ENCODE results near the gene PPDPF. TPM values are rescaled to one million over a fixed set of nuclear protein-coding genes. Genes with fewer than 3 reads are reported as not detected.

PPDPF gene
- 26.3 and 42.6 TPM in 2 replicates for total RNA-seq

GRCh38 chr20:63520504-63520933, at the start of gene PPDPF:
PPDPF (plus strand) TSS chr20:63520765; CDS start chr20:63521309, 544 bp downstream.

DNA sequence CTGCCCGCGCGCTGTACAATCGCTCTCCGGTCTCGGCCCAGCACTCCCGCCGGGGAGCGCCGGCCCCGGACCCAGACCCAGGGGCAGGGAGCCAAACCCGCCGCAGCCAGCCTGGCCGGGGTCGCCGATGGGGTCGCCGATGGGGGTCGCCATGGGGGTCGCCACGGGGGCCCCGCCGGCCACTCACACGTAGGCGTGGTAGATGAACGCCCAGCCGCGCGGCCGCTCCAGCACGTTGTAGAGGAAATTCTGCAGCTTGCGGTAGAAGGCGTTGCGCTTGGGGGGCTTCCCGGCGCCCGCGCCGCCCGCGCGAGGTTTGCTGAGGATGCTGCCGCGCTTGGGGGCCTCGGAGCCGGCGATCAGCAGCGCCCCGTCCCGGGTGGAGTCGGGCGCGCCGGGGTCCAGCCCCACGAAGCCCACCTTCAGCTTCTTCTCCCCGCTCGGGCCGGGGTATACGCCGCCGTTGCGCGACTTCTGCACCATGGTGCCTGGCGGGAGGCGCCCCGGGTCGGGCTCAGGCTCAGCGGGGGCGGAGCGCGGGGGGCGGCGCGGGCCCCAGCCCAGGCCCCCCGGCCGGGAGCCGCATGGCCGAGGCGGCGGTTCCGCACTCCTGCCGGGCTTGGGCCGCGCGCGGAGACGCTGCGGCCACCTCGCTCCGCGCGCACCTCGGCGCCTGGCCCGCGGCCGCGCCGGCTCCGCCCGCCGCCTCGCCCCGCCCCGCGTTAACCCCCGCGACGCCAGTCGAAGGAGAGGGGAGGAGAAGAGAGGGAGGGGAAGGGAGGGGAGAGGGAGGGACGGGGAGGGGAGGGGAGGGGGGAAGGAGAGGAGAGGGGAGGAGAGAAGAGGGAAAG, 48.4 kb upstream of the PPDPF start, which contains the start of gene KCNQ2:
TSS of gene KCNQ2 (minus strand) at position 675 of the 851 bp plus-strand sequence. CDS start at position 483, 192 bp downstream.

GRCh38 chr20:63498960-63499337, 21.6 kb upstream of the PPDPF start, which contains the start of gene EEF1A2:
EEF1A2 (minus strand) TSS chr20:63499083; CDS start chr20:63497763, 1,320 bp downstream.

GRCh38 chr20:63536997-63537524, 16.5 kb downstream of the PPDPF start, which contains the start of gene PTK6:
PTK6 (minus strand) TSS chr20:63537376; CDS start chr20:63537314, 62 bp downstream.

DNA sequence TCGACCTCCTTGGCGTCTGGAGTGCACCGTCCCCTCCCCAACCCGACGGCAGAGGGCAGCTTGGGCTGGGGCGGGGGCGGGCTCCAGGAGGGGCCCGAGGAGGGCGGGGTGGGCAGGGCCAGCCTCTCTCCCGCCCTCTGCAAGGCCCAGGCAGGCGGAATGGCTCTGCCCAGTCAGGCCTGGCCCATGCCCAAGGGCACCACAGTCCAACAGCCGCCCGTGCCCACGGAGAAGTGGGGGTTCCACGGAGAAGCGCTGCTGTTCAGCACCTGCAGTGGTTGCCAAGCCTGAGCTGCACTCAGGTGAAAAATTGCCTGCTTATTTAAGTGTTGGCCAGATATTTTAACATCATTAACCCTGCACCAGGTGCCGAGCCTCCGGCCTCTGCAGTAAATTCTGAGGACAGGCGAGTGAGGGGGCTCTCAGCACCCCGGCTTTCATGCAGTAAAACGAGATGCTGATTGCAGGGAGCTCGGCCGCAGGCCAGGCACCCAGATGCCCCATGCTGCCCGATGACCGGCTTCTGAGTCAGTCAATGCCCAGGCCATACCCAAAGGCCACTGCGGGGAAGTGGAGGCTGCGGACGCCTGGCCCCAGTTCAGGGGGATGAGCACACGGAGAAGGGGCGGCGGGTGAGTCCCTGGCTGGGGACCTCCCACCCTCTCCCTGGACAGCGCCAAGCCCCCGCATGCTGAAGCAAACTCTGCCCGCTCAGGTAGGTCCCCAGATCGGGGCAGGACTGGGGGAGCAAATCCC, 27.3 kb downstream of the PPDPF start, which contains the start of gene SRMS:
TSS of gene SRMS (minus strand) at position 25 of the 756 bp plus-strand sequence. CDS start 286 bp downstream, outside the sequence.

GRCh38 chr20:63553933-63554290, 33.3 kb downstream of the PPDPF start, which contains the start of gene FNDC11:
FNDC11 (plus strand) TSS chr20:63554159; CDS start chr20:63555664, 1,505 bp downstream.

Other genes starting within 250 kb of the PPDPF start
- 71.6 and 77.8 TPM in 2 replicates for gene ARFGAP1, start 248.0 kb upstream of the PPDPF start, total RNA-seq
- under 0.01 TPM in 1 of 2 replicates, not detected in the other for gene COL20A1, start 227.6 kb upstream of the PPDPF start, total RNA-seq
- gene CHRNA4, start 159.4 kb upstream of the PPDPF start, total RNA-seq = not detected in 2 replicates
- 0.19 TPM in 1 of 2 replicates, not detected in the other for gene KCNQ2, start 48.1 kb upstream of the PPDPF start, total RNA-seq
- 0.38 and 5.4 TPM in 2 replicates for gene EEF1A2, start 21.7 kb upstream of the PPDPF start, total RNA-seq
- under 0.01 TPM in 1 of 2 replicates, not detected in the other for gene PTK6, start 16.6 kb downstream of the PPDPF start, total RNA-seq
- gene SRMS, start 27.0 kb downstream of the PPDPF start, total RNA-seq = not detected in 2 replicates
- 0.19 and 0.56 TPM in 2 replicates for gene FNDC11, start 33.4 kb downstream of the PPDPF start, total RNA-seq
- gene HELZ2, start 53.5 kb downstream of the PPDPF start, total RNA-seq = 32.1 and 33.0 TPM in 2 replicates
- gene GMEB2, start 106.3 kb downstream of the PPDPF start, total RNA-seq = 8.2 and 9.6 TPM in 2 replicates
- 9.8 and 11.8 TPM in 2 replicates for gene STMN3, start 132.7 kb downstream of the PPDPF start, total RNA-seq
- 6.2 and 13.8 TPM in 2 replicates for gene RTEL1, start 137.5 kb downstream of the PPDPF start, total RNA-seq
- 2.7 and 8.7 TPM in 2 replicates for gene TNFRSF6B, start 175.9 kb downstream of the PPDPF start, total RNA-seq
- 31.6 and 41.6 TPM in 2 replicates for gene ARFRP1, start 187.2 kb downstream of the PPDPF start, total RNA-seq
- 15.2 and 26.5 TPM in 2 replicates for gene ZGPAT, start 187.3 kb downstream of the PPDPF start, total RNA-seq
- gene LIME1, start 215.9 kb downstream of the PPDPF start, total RNA-seq = 3.3 and 4.2 TPM in 2 replicates
- 22.0 and 22.3 TPM in 2 replicates for gene SLC2A4RG, start 219.0 kb downstream of the PPDPF start, total RNA-seq